ENCODE data around the gene FAM181A.

DNA sequence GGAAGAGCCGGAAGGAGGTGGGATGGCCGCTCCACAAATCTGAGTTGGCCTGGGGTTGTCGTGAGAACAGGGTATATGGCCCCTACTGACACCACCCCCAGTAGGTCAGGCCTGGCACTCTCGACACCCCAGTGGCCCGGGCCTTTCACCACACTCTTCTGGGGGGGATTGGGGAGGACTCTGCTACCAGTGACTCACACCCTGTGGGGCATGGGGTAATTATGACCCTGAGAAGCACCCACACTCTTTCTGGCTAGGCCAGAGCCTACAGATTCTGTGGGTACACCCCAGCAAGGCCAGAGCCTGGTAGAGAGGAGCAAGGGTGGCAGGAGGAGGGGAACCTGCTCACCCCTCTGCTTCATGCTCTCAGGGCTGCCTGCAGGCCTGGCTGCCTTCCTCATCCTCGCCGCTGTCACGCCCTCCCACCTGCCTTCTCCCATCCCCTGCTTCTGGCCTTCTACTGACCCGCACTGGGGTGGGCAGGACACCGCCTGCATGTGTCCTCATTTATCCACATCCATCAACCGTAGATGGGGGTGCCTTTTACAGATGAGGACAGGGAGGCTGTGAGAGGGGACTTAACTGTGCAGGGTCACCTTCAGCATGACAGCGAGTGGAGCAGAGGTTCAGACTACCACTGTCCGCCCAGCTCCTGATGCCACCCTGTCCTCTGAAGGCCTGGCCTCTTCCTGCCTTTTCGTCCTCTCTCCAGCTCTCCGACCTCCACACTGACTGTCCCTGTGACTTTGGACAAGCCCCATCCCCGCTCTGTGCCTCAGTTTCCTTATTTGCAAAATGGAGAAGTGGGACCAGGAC, 30.8 kb downstream of the FAM181A start:
- TF ChIP-seq, protein P1, sequence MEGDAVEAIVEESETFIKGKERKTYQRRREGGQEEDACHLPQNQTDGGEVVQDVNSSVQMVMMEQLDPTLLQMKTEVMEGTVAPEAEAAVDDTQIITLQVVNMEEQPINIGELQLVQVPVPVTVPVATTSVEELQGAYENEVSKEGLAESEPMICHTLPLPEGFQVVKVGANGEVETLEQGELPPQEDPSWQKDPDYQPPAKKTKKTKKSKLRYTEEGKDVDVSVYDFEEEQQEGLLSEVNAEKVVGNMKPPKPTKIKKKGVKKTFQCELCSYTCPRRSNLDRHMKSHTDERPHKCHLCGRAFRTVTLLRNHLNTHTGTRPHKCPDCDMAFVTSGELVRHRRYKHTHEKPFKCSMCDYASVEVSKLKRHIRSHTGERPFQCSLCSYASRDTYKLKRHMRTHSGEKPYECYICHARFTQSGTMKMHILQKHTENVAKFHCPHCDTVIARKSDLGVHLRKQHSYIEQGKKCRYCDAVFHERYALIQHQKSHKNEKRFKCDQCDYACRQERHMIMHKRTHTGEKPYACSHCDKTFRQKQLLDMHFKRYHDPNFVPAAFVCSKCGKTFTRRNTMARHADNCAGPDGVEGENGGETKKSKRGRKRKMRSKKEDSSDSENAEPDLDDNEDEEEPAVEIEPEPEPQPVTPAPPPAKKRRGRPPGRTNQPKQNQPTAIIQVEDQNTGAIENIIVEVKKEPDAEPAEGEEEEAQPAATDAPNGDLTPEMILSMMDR (conservative IDR thresholded peaks at IDR 0.05; ENCODE audit: low read depth, low read length): no peak
- no peak for TF ChIP-seq EZH2phosphoT487 (IDR thresholded peaks at IDR 0.05; ENCODE audit: borderline replicate concordance, low read length)
